GM12878 (cell line): ENCODE data around the gene DEPDC1B. TPM values are rescaled to one million over a fixed set of nuclear protein-coding genes. Genes with fewer than 3 reads are reported as not detected.

Experiments used
- ATAC-seq: fragments of 200-7000 bp; cut with Tn5 transposase; 3 replicates; pipeline ENCODE4 v1.9.1; 2020; ENCODE audit warnings: mild to moderate bottlenecking, moderate library complexity
- BruUV-seq: library from RNA; stranded (reverse); fragments of 400-500 nt; replicated peaks from 2 replicates; lab custom pipeline; 2021; lab: Mats Ljungman, UMichigan
- CTCF ChIA-PET: fragments of 300-600 bp; sonication (Branson Sonifier 250); formaldehyde crosslinking; extraction: SDS; loops from one replicate; lab custom pipeline; 2021; ENCODE audit warnings: inconsistent platforms; lab: Yijun Ruan, JAX
- POLR2A ChIA-PET: fragments of 350-600 bp; formaldehyde crosslinking; extraction: SDS; loops from one replicate; lab custom pipeline; 2021; ENCODE audit warnings: inconsistent platforms; lab: Charles Lee
- RAD21 ChIA-PET: fragments of 300-600 bp; sonication (Branson Sonifier 250); formaldehyde crosslinking; loops from one replicate; lab custom pipeline; 2023; ENCODE audit warnings: antibody characterized with exemption; ENCODE audit not compliant: unreplicated experiment; lab: Charles Lee
- SMC1A ChIA-PET: fragments of 300-600 bp; sonication (Branson Sonifier 250); formaldehyde crosslinking; loops from one replicate; lab custom pipeline; 2023; ENCODE audit not compliant: unreplicated experiment, uncharacterized antibody; lab: Charles Lee
- DNase-seq: peaks from one replicate; pipeline ENCODE4 v3.0.0-alpha.2; 2011; ENCODE audit warnings: low read depth, low spot score
- FAIRE-seq: peaks from 3 replicates; lab custom pipeline; 2011; peaks lifted over from hg19 to GRCh38; lab: Jason Lieb, UNC
- H2AFZ ChIP-seq: 2 replicates; pipeline ENCODE4 v1.6.0; 2011; ENCODE audit warnings: low read depth, low read length, control low read depth; ENCODE audit not compliant: control insufficient read depth
- H3K27ac ChIP-seq: 2 replicates; pipeline ENCODE4 v1.5.1; 2011; ENCODE audit warnings: control low read depth; ENCODE audit not compliant: control insufficient read depth, insufficient read depth
- H3K27me3 ChIP-seq, 2 experiments: replicated peaks in 1 of 2; 2 replicates each; pipeline versions ENCODE4 v1.6.0 to v1.6.1; 2011; ENCODE audit warnings: low read length in 1 of 2; ENCODE audit not compliant: control insufficient read depth in 2 of 2, insufficient read depth in 2 of 2
- H3K36me3 ChIP-seq, 2 experiments: 2 replicates each; pipeline ENCODE4 v1.5.1; 2011; ENCODE audit warnings: low read length in 1 of 2; ENCODE audit not compliant: control insufficient read depth in 2 of 2, insufficient read depth in 2 of 2
- H3K4me1 ChIP-seq: 2 replicates; pipeline ENCODE4 v1.6.1; 2011; ENCODE audit warnings: mild to moderate bottlenecking, low read length, moderate library complexity, mixed read lengths; ENCODE audit not compliant: control insufficient read depth, insufficient read depth
- H3K4me2 ChIP-seq: 2 replicates; pipeline ENCODE4 v1.6.0; 2011; ENCODE audit warnings: control low read depth; ENCODE audit not compliant: control insufficient read depth, insufficient read depth
- H3K4me3 ChIP-seq: fragments of 200-600 bp; sonication (generic); 2 replicates; pipeline ENCODE4 v1.5.1; 2016
- H3K79me2 ChIP-seq: 2 replicates; pipeline ENCODE4 v1.6.0; 2011; ENCODE audit warnings: low read length; ENCODE audit not compliant: control insufficient read depth, insufficient read depth
- H3K9ac ChIP-seq: 2 replicates; pipeline ENCODE4 v1.8.0; 2011; ENCODE audit warnings: low read length, control low read depth, mixed read lengths; ENCODE audit not compliant: control insufficient read depth, insufficient read depth
- H3K9me3 ChIP-seq: replicated peaks from 3 replicates; pipeline ENCODE4 v1.5.1; 2011; ENCODE audit warnings: mild to moderate bottlenecking, low read length; ENCODE audit not compliant: control insufficient read depth, insufficient read depth
- H4K20me1 ChIP-seq: 2 replicates; pipeline ENCODE4 v1.6.0; 2011; ENCODE audit not compliant: control insufficient read depth, insufficient read depth
- ESRRA ChIP-seq: IDR thresholded peaks from 2 replicates; pipeline ENCODE4 v1.6.1; 2012; ENCODE audit warnings: mild to moderate bottlenecking, low read length, improper control_type of control experiment
- ETV6 ChIP-seq, 2 experiments: fragments of 450-650 bp in 1 of 2; IDR thresholded peaks in 1 of 2; conservative IDR thresholded peaks in 1 of 2; 2 replicates each; pipeline ENCODE4 v1.6.1; 2014; ENCODE audit warnings: antibody characterized with exemption in 1 of 2, borderline replicate concordance in 1 of 2, low read depth in 1 of 2, mild to moderate bottlenecking in 1 of 2, moderate library complexity in 1 of 2
- FOXK2 ChIP-seq: fragments of 450-650 bp; IDR thresholded peaks from 2 replicates; pipeline ENCODE4 v1.6.1; 2017; ENCODE audit warnings: mild to moderate bottlenecking, moderate library complexity
- SIX5 ChIP-seq: IDR thresholded peaks from 2 replicates; pipeline ENCODE4 v1.6.1; 2011; ENCODE audit warnings: mild to moderate bottlenecking, low read depth, low read length, moderate library complexity; ENCODE audit not compliant: severe bottlenecking
- SMAD5 ChIP-seq: IDR thresholded peaks from 2 replicates; pipeline ENCODE4 v1.6.1; 2016; ENCODE audit warnings: antibody characterized with exemption, low read depth
- SMARCA5 ChIP-seq: fragments of 450-650 bp; IDR thresholded peaks from 2 replicates; pipeline ENCODE4 v1.6.1; 2017; ENCODE audit warnings: mild to moderate bottlenecking
- TCF3 ChIP-seq: IDR thresholded peaks from 2 replicates; pipeline ENCODE4 v1.6.1; 2012; ENCODE audit warnings: low read depth, mild to moderate bottlenecking, low read length, borderline replicate concordance; ENCODE audit not compliant: insufficient read depth
- WRNIP1 ChIP-seq: IDR thresholded peaks from 2 replicates; pipeline ENCODE4 v1.6.1; 2011; ENCODE audit warnings: low read depth, low read length, improper control_type of control experiment, borderline replicate concordance
- ZBED1 ChIP-seq: IDR thresholded peaks from 2 replicates; pipeline ENCODE4 v1.6.1; 2016; ENCODE audit warnings: borderline replicate concordance
- WGBS: methylation state at CpG from one replicate; pipeline ENCODE4 v1.1.6; 2016; ENCODE audit warnings: low lambda C conversion rate; ENCODE audit not compliant: insufficient replicate concordance, insufficient coverage; ENCODE audit errors: missing lambda C conversion rate; 5-methylcytosine and 5-hydroxymethylcytosine counted together
- in situ Hi-C: fragments of 300-500 bp; cut with MboI; formaldehyde crosslinking; loops from 9 replicates; pipeline ENCODE4 v1.14.3; 2018; ENCODE audit warnings: mixed read lengths
- intact Hi-C: fragments of 100-400 bp; cut with micrococcal nuclease; formaldehyde crosslinking; loops from one replicate; pipeline ENCODE4 v1.14.2; 2022; ENCODE audit not compliant: unreplicated experiment
- polyA plus RNA-seq, 11 experiments: library from polyadenylated mRNA; depleted of rRNA in 4 of 11; unstranded in 6 of 11; stranded (reverse) in 5 of 11; fragments of >200 nt; fragmentation: Nextera tagmentation in 4 of 11; fragmentation: Illumina TruSeq in 1 of 11; extraction: Ambion mirVana in 4 of 11; extraction: Trizol in 1 of 11; gene quantifications; 1 replicate in 1 of 11; 2 replicates in 10 of 11; pipeline versions ENCODE4 v1.2.1 to v1.2.3, GENCODE V29; 2011 to 2016; ENCODE audit warnings: inconsistent platforms in 2 of 11, missing spikeins in 2 of 11, low read depth in 1 of 11
- total RNA-seq, 4 experiments: library from RNA; depleted of rRNA in 3 of 4; stranded (reverse); fragments of >200 nt in 3 of 4; fragmentation: Illumina TruSeq in 1 of 4; extraction: Trizol in 1 of 4; gene quantifications; 2 replicates each; pipeline versions ENCODE4 v1.2.1 to v1.2.3, GENCODE V29; 2013 to 2021
- TF ChIP-seq, protein P1 (sequence below): fragments of 150-350 bp; IDR thresholded peaks from 2 replicates; pipeline ENCODE4 v1.6.1; 2016; ENCODE audit warnings: low read depth, low read length

The DEPDC1B gene
- total and polyA plus RNA-seq, 10 of the 15 experiments (the other 5 are each of a cell fraction or from before 2014, with no cell fraction given), result 29.7 to 56.5 (median 35.5) TPM

DNA sequence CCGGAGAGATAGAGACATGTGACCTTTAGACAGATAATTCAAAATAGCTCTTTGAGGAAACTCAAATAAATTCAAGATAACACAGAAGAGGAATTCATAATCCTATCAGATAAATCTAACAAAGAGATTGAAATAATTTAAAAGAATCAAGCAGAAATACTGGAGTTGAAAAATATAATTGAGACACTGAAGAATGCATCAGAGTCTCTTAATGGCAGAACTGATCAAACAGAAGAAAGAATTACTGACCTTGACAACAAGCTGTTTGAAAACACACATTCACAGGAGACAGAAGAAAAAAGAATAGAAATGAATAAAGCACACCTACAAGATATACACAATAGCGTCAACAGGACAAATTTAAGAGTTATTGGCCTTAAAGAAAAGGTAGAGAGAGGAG is 40.4 kb upstream of the DEPDC1B start:
- TF ChIP-seq, protein P1, sequence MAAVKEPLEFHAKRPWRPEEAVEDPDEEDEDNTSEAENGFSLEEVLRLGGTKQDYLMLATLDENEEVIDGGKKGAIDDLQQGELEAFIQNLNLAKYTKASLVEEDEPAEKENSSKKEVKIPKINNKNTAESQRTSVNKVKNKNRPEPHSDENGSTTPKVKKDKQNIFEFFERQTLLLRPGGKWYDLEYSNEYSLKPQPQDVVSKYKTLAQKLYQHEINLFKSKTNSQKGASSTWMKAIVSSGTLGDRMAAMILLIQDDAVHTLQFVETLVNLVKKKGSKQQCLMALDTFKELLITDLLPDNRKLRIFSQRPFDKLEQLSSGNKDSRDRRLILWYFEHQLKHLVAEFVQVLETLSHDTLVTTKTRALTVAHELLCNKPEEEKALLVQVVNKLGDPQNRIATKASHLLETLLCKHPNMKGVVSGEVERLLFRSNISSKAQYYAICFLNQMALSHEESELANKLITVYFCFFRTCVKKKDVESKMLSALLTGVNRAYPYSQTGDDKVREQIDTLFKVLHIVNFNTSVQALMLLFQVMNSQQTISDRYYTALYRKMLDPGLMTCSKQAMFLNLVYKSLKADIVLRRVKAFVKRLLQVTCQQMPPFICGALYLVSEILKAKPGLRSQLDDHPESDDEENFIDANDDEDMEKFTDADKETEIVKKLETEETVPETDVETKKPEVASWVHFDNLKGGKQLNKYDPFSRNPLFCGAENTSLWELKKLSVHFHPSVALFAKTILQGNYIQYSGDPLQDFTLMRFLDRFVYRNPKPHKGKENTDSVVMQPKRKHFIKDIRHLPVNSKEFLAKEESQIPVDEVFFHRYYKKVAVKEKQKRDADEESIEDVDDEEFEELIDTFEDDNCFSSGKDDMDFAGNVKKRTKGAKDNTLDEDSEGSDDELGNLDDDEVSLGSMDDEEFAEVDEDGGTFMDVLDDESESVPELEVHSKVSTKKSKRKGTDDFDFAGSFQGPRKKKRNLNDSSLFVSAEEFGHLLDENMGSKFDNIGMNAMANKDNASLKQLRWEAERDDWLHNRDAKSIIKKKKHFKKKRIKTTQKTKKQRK, result no peak
- TF ChIP-seq SMARCA5 (no peak), SMAD5 (no peak)
- ChIA-PET RAD21 (no interaction called here), SMC1A (no interaction called here), CTCF (no interaction called here), POLR2A (no interaction called here)
- in situ Hi-C loops, result no loop called here
- no peak for FAIRE-seq
- DNase-seq, result no peak
- no peak overlapping the region for H3K4me2 ChIP-seq
- H4K20me1 ChIP-seq, result no peaks in the 10 kb centered on the region
- H3K9me3 ChIP-seq, result peaks cover 3% of the 10 kb centered on the region; the same call in 2 of the 3 replicates
- no peak overlapping the region for H3K9ac ChIP-seq
- 41% methylated on average over 2 of the region's 2 CpGs for WGBS
- H3K36me3 ChIP-seq, result no peaks in the 10 kb centered on the region
- BruUV-seq, result no TSS peak
- no peak overlapping the region for H2AFZ ChIP-seq
- no peak overlapping the region for H3K27ac ChIP-seq
- H3K79me2 ChIP-seq, result no peaks in the 10 kb centered on the region
- ATAC-seq, result no peak
- intact Hi-C loops, result no loop called here
- H3K4me1 ChIP-seq, result no peaks in the 10 kb centered on the region
- no peaks in the 10 kb centered on the region for H3K27me3 ChIP-seq
- no peak overlapping the region for H3K4me3 ChIP-seq

DNA sequence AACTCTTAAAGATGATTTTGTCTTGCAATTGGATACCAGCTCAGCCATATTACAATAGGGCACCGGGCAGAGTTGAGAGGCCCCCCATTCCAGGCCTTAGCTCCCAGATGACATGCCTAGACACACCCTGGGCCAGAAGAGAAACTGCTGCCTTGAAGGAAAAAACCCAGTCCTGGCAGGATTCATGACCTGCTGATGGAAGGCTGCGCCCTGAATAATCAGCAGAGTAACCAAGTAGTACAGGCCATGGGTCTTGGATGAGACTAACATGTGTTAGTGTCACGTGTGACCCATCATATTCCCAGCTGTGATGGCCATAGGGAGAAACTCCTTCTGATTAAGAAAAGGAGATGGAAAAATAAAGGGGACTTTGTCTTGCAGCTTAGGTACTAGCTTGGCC is 39.0 kb upstream of the DEPDC1B start:
- no peaks in the 10 kb centered on the region for H3K36me3 ChIP-seq
- no peak overlapping the region for H3K4me3 ChIP-seq
- no peak for DNase-seq
- H4K20me1 ChIP-seq, result no peaks in the 10 kb centered on the region
- BruUV-seq, result no TSS peak
- intact Hi-C loops, result no loop called here
- no peak overlapping the region for H2AFZ ChIP-seq
- H3K27ac ChIP-seq, result no peak overlapping the region
- no peak for FAIRE-seq
- no peak for TF ChIP-seq ETV6 (conservative IDR thresholded peaks at IDR 0.05 in 1 of 2, IDR thresholded peaks at IDR 0.05 in 1 of 2; ENCODE audit: borderline replicate concordance in 1 of 2, low read depth in 1 of 2)
- no peak for TF ChIP-seq WRNIP1
- no peak for TF ChIP-seq ZBED1
- TF ChIP-seq SIX5, result no peak
- TF ChIP-seq FOXK2, result no peak
- no peak for TF ChIP-seq TCF3
- TF ChIP-seq ESRRA, result no peak
- CTCF ChIA-PET, result no interaction called here
- no peak overlapping the region for H3K4me2 ChIP-seq
- peaks cover 3% of the 10 kb centered on the region; the same call in 2 of the 3 replicates for H3K9me3 ChIP-seq
- in situ Hi-C loops, result no loop called here
- POLR2A ChIA-PET, result no interaction called here
- H3K27me3 ChIP-seq, result no peaks in the 10 kb centered on the region
- H3K4me1 ChIP-seq, result no peaks in the 10 kb centered on the region
- RAD21 ChIA-PET, result no interaction called here
- WGBS, result 23% methylated on average over 3 of the region's 3 CpGs
- H3K79me2 ChIP-seq, result no peaks in the 10 kb centered on the region
- no peak overlapping the region for H3K9ac ChIP-seq
- SMC1A ChIA-PET, result interaction anchor here (0.5 kb wide), 1 partner anchor 48 kb away, joined by 3 read pairs; no protein-coding TSS in a partner anchor
- no peak for ATAC-seq
